ENCODE measurements around the gene FNIP1. TPM values are rescaled to one million over a fixed set of nuclear protein-coding genes. Genes with fewer than 3 reads are reported as not detected.

The FNIP1 gene
- total and polyA plus RNA-seq, 2 of the 8 experiments (the other 6 are each of a cell fraction or from before 2014, with no cell fraction given), result 3.5 to 17.3 TPM

DNA sequence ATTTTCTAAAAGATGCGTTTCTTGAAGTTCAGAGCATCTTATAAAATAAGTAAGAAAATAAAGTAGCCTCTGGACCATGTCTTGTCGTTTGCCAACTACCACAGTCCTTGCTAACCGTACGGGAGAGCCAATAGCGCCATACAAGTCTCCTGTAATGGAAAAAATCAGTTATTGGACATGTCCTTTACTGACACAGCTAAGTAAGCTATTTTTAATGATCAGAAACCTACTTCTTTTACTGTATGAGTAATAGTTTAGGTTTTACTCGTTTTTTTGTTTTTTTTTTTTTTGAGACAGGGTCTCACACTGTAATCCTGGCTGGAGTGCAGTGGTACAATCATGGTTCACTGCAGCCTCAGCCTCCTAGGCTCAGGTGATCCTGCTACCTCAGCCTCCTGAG is 124.0 kb downstream of the FNIP1 start:
- no peak overlapping the region for H3K4me3 ChIP-seq (ENCODE audit: extremely low read depth in 1 of 4, insufficient read depth in 2 of 4, low read depth in 3 of 4, low read length in 4 of 4)
- FAIRE-seq (no peak), DNase-seq (ENCODE audit: low read depth in 1 of 2, low spot score in 2 of 2) (no peak)
- ChIA-PET CTCF (ENCODE audit: partially characterized antibody) (interaction anchor here (1.7 kb wide), 1 partner anchor 83 kb away, joined by 4 read pairs; no protein-coding TSS in a partner anchor), POLR2A (ENCODE audit: partially characterized antibody) (no interaction called here)
- no peak overlapping the region for H3K56ac ChIP-seq (replicated peaks; ENCODE audit: insufficient read length, low read depth, low read length)
- H2AK5ac ChIP-seq (ENCODE audit: low read depth, low read length), result no peak overlapping the region
- H2BK12ac ChIP-seq (ENCODE audit: low read depth, low read length), result no peak overlapping the region
- no peak overlapping the region for H2BK20ac ChIP-seq (ENCODE audit: low read length)
- no peak overlapping the region for H4K8ac ChIP-seq (ENCODE audit: extremely low read depth, insufficient read depth, low read length)
- TF ChIP-seq SRF (IDR thresholded peaks at IDR 0.05; ENCODE audit: low read depth, low read length) (no peak), RFX5 (IDR thresholded peaks at IDR 0.05; ENCODE audit: borderline replicate concordance, low read depth, low read length) (no peak), SIN3A (conservative IDR thresholded peaks at IDR 0.05 in 1 of 2, IDR thresholded peaks at IDR 0.05 in 1 of 2; ENCODE audit: low read depth in 1 of 2, low read length in 2 of 2) (no peak)
- TF ChIP-seq, protein P1, sequence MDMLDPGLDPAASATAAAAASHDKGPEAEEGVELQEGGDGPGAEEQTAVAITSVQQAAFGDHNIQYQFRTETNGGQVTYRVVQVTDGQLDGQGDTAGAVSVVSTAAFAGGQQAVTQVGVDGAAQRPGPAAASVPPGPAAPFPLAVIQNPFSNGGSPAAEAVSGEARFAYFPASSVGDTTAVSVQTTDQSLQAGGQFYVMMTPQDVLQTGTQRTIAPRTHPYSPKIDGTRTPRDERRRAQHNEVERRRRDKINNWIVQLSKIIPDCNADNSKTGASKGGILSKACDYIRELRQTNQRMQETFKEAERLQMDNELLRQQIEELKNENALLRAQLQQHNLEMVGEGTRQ (IDR thresholded peaks at IDR 0.05; ENCODE audit: low read length), result no peak
- H2BK5ac ChIP-seq (ENCODE audit: low read depth, low read length), result no peak overlapping the region
- H3K4ac ChIP-seq (replicated peaks; ENCODE audit: insufficient read length, low read depth, low read length), result no peak overlapping the region
- no peak overlapping the region for H3K9ac ChIP-seq (replicated peaks in 1 of 4; ENCODE audit: extremely low read depth in 1 of 4, low read depth in 3 of 4, low read length in 3 of 4)
- peaks cover 0 to 15% (median 4%) of the 10 kb centered on the region in 4 experiments; a peak in 6 of 8 replicates for H3K36me3 ChIP-seq (ENCODE audit: control insufficient read depth in 2 of 4, insufficient read depth in 4 of 4, low read length in 3 of 4)
- H3K27me3 ChIP-seq (replicated peaks in 1 of 4; ENCODE audit: control insufficient read depth in 3 of 4, extremely low read depth in 1 of 4, insufficient read depth in 3 of 4, low read length in 3 of 4), result no peaks in the 10 kb centered on the region
- H3K23me2 ChIP-seq (ENCODE audit: low read depth, low read length), result no peaks in the 10 kb centered on the region
- no peak overlapping the region for H2BK120ac ChIP-seq (replicated peaks; ENCODE audit: low read depth, low read length)
- H4K5ac ChIP-seq (ENCODE audit: insufficient read length, low read depth, low read length), result no peak overlapping the region
- H3K4me2 ChIP-seq (ENCODE audit: insufficient read depth in 1 of 2, low read depth in 2 of 2, low read length in 2 of 2), result no peak overlapping the region
- WGBS, 2 experiments (ENCODE audit: extremely low coverage in 1 of 2, insufficient coverage in 1 of 2, insufficient read length in 1 of 2, insufficient replicate concordance in 2 of 2, low coverage in 1 of 2, low lambda C conversion rate in 2 of 2, missing lambda C conversion rate in 1 of 2), result 93% methylated on average over 6 of the region's 6 CpGs; no CpG with 5 or more reads in 1 of the 2 experiments
- no peaks in the 10 kb centered on the region for H4K20me1 ChIP-seq (replicated peaks in 1 of 2; ENCODE audit: control insufficient read depth in 1 of 2, insufficient read depth in 2 of 2, low read length in 2 of 2)
- no peaks in the 10 kb centered on the region for H3K4me1 ChIP-seq (replicated peaks in 1 of 4; ENCODE audit: control insufficient read depth in 3 of 4, insufficient read depth in 4 of 4, low read length in 3 of 4)
- H3K23ac ChIP-seq (ENCODE audit: insufficient read length), result no peak overlapping the region
- H3K18ac ChIP-seq (ENCODE audit: extremely low read depth, low read length), result no peak overlapping the region
- no peak overlapping the region for H3K14ac ChIP-seq (ENCODE audit: insufficient read length)
- no peak overlapping the region for H2BK15ac ChIP-seq (ENCODE audit: low read length)
- H3K79me1 ChIP-seq (ENCODE audit: low read depth, low read length), result no peaks in the 10 kb centered on the region
- no peak overlapping the region for H3K27ac ChIP-seq (ENCODE audit: low read depth, low read length)
- H3K9me3 ChIP-seq (ENCODE audit: insufficient read depth in 2 of 2, low read depth in 1 of 2, low read length in 1 of 2), result no peaks in the 10 kb centered on the region
- no peak overlapping the region for H2AFZ ChIP-seq (ENCODE audit: low read length)
- H3K79me2 ChIP-seq (ENCODE audit: control insufficient read depth in 1 of 2, insufficient read depth in 2 of 2, low read length in 2 of 2), result no peaks in the 10 kb centered on the region
- H4K91ac ChIP-seq (replicated peaks; ENCODE audit: insufficient read length, low read length), result no peak overlapping the region
